SK-N-SH (cell line): ENCODE data around the gene SGPP2. TPM values are rescaled to one million over a fixed set of nuclear protein-coding genes. Genes with fewer than 3 reads are reported as not detected.

Source experiments
- CTCF ChIA-PET: fragments of 300-600, 350-600 bp; formaldehyde crosslinking; extraction: SDS; loops from one replicate; lab custom pipeline; 2021; lab: Yijun Ruan, JAX
- POLR2A ChIA-PET: fragments of 350-600 bp; sonication (Branson Sonifier 250); formaldehyde crosslinking; extraction: SDS; loops from one replicate; lab custom pipeline; 2020; ENCODE audit warnings: antibody characterized with exemption, inconsistent platforms; lab: Yijun Ruan, JAX
- DNase-seq: peaks from one replicate; pipeline ENCODE4 v3.0.0; 2012
- H2AFZ ChIP-seq: fragments of 200-600 bp; sonication (generic); 2 replicates; pipeline ENCODE4 v1.8.1; 2016; ENCODE audit warnings: antibody characterized with exemption, mild to moderate bottlenecking, low read depth
- H3F3A ChIP-seq: fragments of 200-600 bp; sonication (generic); replicated peaks from 2 replicates; pipeline ENCODE3; 2016; ENCODE audit warnings: antibody characterized with exemption, mild to moderate bottlenecking; ENCODE audit not compliant: insufficient read depth
- H3K27ac ChIP-seq, 2 experiments: fragments of 200-500 bp in 1 of 2; fragments of 200-600 bp in 1 of 2; sonication (Bioruptor generic) in 1 of 2; sonication (generic), shearing (Covaris generic) in 1 of 2; 2 replicates each; pipeline versions ENCODE4 v1.5.1 to v1.6.1; 2014 to 2016; ENCODE audit warnings: low read depth in 2 of 2, inconsistent platforms in 1 of 2, low read length in 1 of 2, mild to moderate bottlenecking in 1 of 2, mixed read lengths in 1 of 2
- H3K27me3 ChIP-seq: fragments of 200-600 bp; sonication (generic), shearing (Covaris generic); 2 replicates; pipeline ENCODE4 v1.6.1; 2016; ENCODE audit warnings: mixed run types; ENCODE audit not compliant: insufficient read depth
- H3K36me3 ChIP-seq, 2 experiments: fragments of 200-500 bp in 1 of 2; fragments of 200-600 bp in 1 of 2; sonication (Bioruptor generic) in 1 of 2; sonication (generic) in 1 of 2; replicated peaks in 1 of 2; 2 replicates each; pipeline versions ENCODE3 to v1.5.1; 2014 to 2016; ENCODE audit warnings: low read length in 1 of 2, mild to moderate bottlenecking in 1 of 2; ENCODE audit not compliant: insufficient read depth in 2 of 2, control insufficient read depth in 1 of 2
- H3K4me1 ChIP-seq, 2 experiments: fragments of 200-500 bp in 1 of 2; fragments of 200-600 bp in 1 of 2; sonication (Bioruptor generic) in 1 of 2; sonication (generic), shearing (Covaris generic) in 1 of 2; 2 replicates each; pipeline versions ENCODE4 v1.5.1 to v1.6.1; 2014 to 2016; ENCODE audit warnings: low read depth in 1 of 2, low read length in 1 of 2, mixed run types in 1 of 2; ENCODE audit not compliant: insufficient read depth in 2 of 2, control insufficient read depth in 1 of 2
- H3K4me2 ChIP-seq: fragments of 200-600 bp; sonication (generic), shearing (Covaris generic); 2 replicates; pipeline ENCODE4 v1.6.1; 2017; ENCODE audit warnings: mixed run types
- H3K4me3 ChIP-seq, 2 experiments: fragments of 200-500 bp in 1 of 2; fragments of 200-600 bp in 1 of 2; sonication (Bioruptor generic) in 1 of 2; sonication (generic), shearing (Covaris generic) in 1 of 2; 2 replicates each; pipeline versions ENCODE4 v1.5.1 to v1.8.1; 2014 to 2016; ENCODE audit warnings: low read depth in 2 of 2, inconsistent platforms in 1 of 2, low read length in 1 of 2, mild to moderate bottlenecking in 1 of 2, mixed read lengths in 1 of 2, moderate library complexity in 1 of 2
- H3K79me2 ChIP-seq: fragments of 200-600 bp; sonication (generic); 2 replicates; pipeline ENCODE4 v1.8.1; 2017; ENCODE audit warnings: mild to moderate bottlenecking; ENCODE audit not compliant: insufficient read depth
- H3K9ac ChIP-seq: fragments of 200-600 bp; sonication (generic); 2 replicates; pipeline ENCODE4 v1.6.1; 2017; ENCODE audit warnings: mixed run types
- H3K9me2 ChIP-seq: fragments of 200-600 bp; sonication (generic); 2 replicates; pipeline ENCODE4 v1.6.1; 2017; ENCODE audit warnings: mixed run types
- H3K9me3 ChIP-seq: fragments of 200-600 bp; sonication (generic); 2 replicates; pipeline ENCODE4 v1.6.1; 2017; ENCODE audit warnings: mixed run types, mild to moderate bottlenecking, moderate library complexity
- H4K20me1 ChIP-seq: fragments of 200-600 bp; sonication (generic); 2 replicates; pipeline ENCODE4 v1.6.1; 2017; ENCODE audit warnings: mild to moderate bottlenecking, mixed run types; ENCODE audit not compliant: insufficient read depth
- ELF1 ChIP-seq: IDR thresholded peaks from 2 replicates; pipeline ENCODE4 v1.4.0; 2012
- EZH2phosphoT487 ChIP-seq: fragments of 200-600 bp; sonication (generic); IDR thresholded peaks from 2 replicates; pipeline ENCODE4 v1.6.1; 2017; ENCODE audit warnings: low read depth, mixed run types, mild to moderate bottlenecking, antibody characterized with exemption, moderate library complexity, borderline replicate concordance
- GABPA ChIP-seq: IDR thresholded peaks from 2 replicates; pipeline ENCODE4 v1.4.0; 2012; ENCODE audit warnings: low read depth, mild to moderate bottlenecking
- MEF2A ChIP-seq: IDR thresholded peaks from 2 replicates; pipeline ENCODE4 v1.4.0; 2012; ENCODE audit warnings: low read depth, borderline replicate concordance
- NFIC ChIP-seq: IDR thresholded peaks from 2 replicates; pipeline ENCODE4 v1.4.0; 2012; ENCODE audit warnings: borderline replicate concordance
- POLR2AphosphoS5 ChIP-seq: IDR thresholded peaks from 2 replicates; pipeline ENCODE4 v1.6.1; 2012; ENCODE audit warnings: low read depth, low read length
- RAD21 ChIP-seq: IDR thresholded peaks from 2 replicates; pipeline ENCODE4 v1.6.1; 2012; ENCODE audit warnings: mild to moderate bottlenecking, low read length
- RXRA ChIP-seq: IDR thresholded peaks from 2 replicates; pipeline ENCODE4 v1.4.0; 2012; ENCODE audit warnings: low read depth, mild to moderate bottlenecking, borderline replicate concordance
- SMC3 ChIP-seq: IDR thresholded peaks from 2 replicates; pipeline ENCODE4 v1.6.1; 2012; ENCODE audit warnings: low read depth, low read length, improper control_type of control experiment
- YY1 ChIP-seq: IDR thresholded peaks from 2 replicates; pipeline ENCODE4 v1.4.0; 2012; ENCODE audit warnings: low read depth, mild to moderate bottlenecking
- WGBS: methylation state at CpG from one replicate; pipeline ENCODE4 v1.1.6; 2017; ENCODE audit warnings: low lambda C conversion rate; 5-methylcytosine and 5-hydroxymethylcytosine counted together
- polyA plus RNA-seq, 3 experiments: library from polyadenylated mRNA; depleted of rRNA; stranded (reverse); fragments of >200 nt; gene quantifications; 2 replicates each; pipeline ENCODE4 v1.2.3, GENCODE V29; 2012
- TF ChIP-seq, protein P1 (sequence below): IDR thresholded peaks from 2 replicates; pipeline ENCODE4 v1.6.1; 2012; ENCODE audit warnings: mild to moderate bottlenecking, low read depth, low read length, moderate library complexity
- TF ChIP-seq, protein P2 (sequence below): fragments of 200-600 bp; sonication (generic); IDR thresholded peaks from 2 replicates; pipeline ENCODE4 v1.6.1; 2017; ENCODE audit warnings: antibody characterized with exemption, mild to moderate bottlenecking, moderate library complexity

SGPP2 gene
- polyA plus RNA-seq, 1 of the 3 experiments (the other 2 are of a cell fraction), result 0.03 TPM

DNA sequence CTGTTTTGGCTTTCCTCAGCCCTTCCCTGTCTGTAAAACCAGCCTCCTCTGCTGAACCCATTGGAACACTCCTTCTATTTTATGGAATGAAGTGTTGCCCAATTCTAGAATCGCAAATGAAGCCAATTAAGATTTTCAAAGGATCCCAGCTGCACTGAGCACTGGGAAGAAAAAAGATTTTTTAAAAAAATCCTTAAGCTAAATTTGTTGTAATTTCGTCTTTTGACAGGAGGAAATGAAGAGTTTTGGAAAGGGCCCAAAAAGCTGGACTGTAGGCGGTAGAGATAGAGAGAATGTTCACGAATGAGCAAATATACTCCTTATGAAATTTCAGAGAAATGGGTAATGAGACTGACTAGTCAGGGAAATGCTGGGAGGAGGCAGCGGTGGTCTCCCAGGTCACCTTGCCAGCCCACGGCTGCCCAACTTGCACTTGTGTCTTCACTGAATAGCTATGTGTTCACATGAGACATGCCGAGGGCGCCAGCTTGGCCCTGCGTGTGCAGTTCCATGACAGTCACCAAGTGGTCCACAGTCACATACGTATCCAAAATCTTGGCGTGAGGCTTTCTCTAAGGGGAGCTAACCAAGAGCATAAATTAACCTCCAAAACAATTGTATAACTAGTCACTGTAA is 69.9 kb downstream of the SGPP2 start:
- WGBS, result 53% methylated on average over 10 of the region's 11 CpGs
- DNase-seq, result no peak
- Histone ChIP-seq H3K4me3 (no peak overlapping the region), H3K4me1 (no peaks in the 10 kb centered on the region; a peak in 1 of 4 replicates), H2AFZ (no peak overlapping the region), H3K79me2 (no peaks in the 10 kb centered on the region), H3K9me3 (no peaks in the 10 kb centered on the region), H3K27ac (no peak overlapping the region), H3K27me3 (no peaks in the 10 kb centered on the region), H3K9ac (no peak overlapping the region), H3K36me3 (no peaks in the 10 kb centered on the region), H3F3A (no peaks in the 10 kb centered on the region), H3K4me2 (no peak overlapping the region), H3K9me2 (no peaks in the 10 kb centered on the region), H4K20me1 (no peaks in the 10 kb centered on the region)
- TF ChIP-seq EZH2phosphoT487, result no peak
- no peak for TF ChIP-seq SMC3
- no peak for TF ChIP-seq NFIC
- no peak for TF ChIP-seq ELF1
- no peak for TF ChIP-seq GABPA
- TF ChIP-seq YY1, result no peak
- TF ChIP-seq, protein P1, sequence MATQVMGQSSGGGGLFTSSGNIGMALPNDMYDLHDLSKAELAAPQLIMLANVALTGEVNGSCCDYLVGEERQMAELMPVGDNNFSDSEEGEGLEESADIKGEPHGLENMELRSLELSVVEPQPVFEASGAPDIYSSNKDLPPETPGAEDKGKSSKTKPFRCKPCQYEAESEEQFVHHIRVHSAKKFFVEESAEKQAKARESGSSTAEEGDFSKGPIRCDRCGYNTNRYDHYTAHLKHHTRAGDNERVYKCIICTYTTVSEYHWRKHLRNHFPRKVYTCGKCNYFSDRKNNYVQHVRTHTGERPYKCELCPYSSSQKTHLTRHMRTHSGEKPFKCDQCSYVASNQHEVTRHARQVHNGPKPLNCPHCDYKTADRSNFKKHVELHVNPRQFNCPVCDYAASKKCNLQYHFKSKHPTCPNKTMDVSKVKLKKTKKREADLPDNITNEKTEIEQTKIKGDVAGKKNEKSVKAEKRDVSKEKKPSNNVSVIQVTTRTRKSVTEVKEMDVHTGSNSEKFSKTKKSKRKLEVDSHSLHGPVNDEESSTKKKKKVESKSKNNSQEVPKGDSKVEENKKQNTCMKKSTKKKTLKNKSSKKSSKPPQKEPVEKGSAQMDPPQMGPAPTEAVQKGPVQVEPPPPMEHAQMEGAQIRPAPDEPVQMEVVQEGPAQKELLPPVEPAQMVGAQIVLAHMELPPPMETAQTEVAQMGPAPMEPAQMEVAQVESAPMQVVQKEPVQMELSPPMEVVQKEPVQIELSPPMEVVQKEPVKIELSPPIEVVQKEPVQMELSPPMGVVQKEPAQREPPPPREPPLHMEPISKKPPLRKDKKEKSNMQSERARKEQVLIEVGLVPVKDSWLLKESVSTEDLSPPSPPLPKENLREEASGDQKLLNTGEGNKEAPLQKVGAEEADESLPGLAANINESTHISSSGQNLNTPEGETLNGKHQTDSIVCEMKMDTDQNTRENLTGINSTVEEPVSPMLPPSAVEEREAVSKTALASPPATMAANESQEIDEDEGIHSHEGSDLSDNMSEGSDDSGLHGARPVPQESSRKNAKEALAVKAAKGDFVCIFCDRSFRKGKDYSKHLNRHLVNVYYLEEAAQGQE, result no peak
- CTCF ChIA-PET, result interaction anchor here (1.0 to 1.2 kb wide), 2 partner anchors 9 to 469 kb away, joined by 3 read pairs; no protein-coding TSS in a partner anchor
- POLR2A ChIA-PET, result no interaction called here

DNA sequence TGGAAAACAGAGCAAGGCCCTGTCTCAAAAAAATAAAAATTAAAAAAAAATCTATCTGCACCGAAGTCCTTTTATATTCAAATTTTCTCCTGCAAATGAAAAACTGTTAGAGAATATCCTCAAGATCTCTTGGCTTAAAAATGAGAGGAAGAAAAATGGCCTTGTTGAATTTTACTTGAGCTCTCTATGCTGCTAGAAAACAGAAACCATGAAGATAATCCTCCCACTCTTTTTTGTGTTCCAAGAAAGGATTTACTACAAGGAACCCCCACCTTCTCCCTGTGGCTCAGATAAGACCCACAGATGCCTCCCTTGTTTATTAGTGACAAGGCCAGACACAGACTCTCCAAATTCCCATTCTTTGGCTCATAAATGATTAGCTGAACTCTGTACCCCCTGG is 71.0 kb downstream of the SGPP2 start:
- Histone ChIP-seq H3F3A (no peaks in the 10 kb centered on the region), H3K36me3 (no peaks in the 10 kb centered on the region), H3K9me3 (no peaks in the 10 kb centered on the region), H3K27me3 (no peaks in the 10 kb centered on the region), H3K27ac (no peak overlapping the region), H2AFZ (no peak overlapping the region), H3K4me3 (no peak overlapping the region), H4K20me1 (no peaks in the 10 kb centered on the region), H3K4me2 (no peak overlapping the region), H3K79me2 (no peaks in the 10 kb centered on the region), H3K9ac (no peak overlapping the region), H3K4me1 (no peaks in the 10 kb centered on the region; a peak in 1 of 4 replicates), H3K9me2 (no peaks in the 10 kb centered on the region)
- CTCF ChIA-PET, result no interaction called here
- no peak for TF ChIP-seq RXRA
- TF ChIP-seq RAD21, result no peak
- no peak for TF ChIP-seq POLR2AphosphoS5
- TF ChIP-seq, protein P2, sequence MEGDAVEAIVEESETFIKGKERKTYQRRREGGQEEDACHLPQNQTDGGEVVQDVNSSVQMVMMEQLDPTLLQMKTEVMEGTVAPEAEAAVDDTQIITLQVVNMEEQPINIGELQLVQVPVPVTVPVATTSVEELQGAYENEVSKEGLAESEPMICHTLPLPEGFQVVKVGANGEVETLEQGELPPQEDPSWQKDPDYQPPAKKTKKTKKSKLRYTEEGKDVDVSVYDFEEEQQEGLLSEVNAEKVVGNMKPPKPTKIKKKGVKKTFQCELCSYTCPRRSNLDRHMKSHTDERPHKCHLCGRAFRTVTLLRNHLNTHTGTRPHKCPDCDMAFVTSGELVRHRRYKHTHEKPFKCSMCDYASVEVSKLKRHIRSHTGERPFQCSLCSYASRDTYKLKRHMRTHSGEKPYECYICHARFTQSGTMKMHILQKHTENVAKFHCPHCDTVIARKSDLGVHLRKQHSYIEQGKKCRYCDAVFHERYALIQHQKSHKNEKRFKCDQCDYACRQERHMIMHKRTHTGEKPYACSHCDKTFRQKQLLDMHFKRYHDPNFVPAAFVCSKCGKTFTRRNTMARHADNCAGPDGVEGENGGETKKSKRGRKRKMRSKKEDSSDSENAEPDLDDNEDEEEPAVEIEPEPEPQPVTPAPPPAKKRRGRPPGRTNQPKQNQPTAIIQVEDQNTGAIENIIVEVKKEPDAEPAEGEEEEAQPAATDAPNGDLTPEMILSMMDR, result no peak
- no peak for TF ChIP-seq MEF2A
- TF ChIP-seq NFIC, result no peak
- WGBS, result 5% methylated on average over 1 of the region's 1 CpG
- POLR2A ChIA-PET, result no interaction called here
- no peak for DNase-seq
